CD4-positive, alpha-beta T cell treated with Interleukin-15 for 1 hour (primary cell): ENCODE results near the gene C1orf56.

Experiments
- DNase-seq: peaks from one replicate; pipeline ENCODE4 v3.0.0-alpha.2; 2020

Gene C1orf56

GRCh38 chr1:151047591-151047924 lies at the start of gene C1orf56:
Gene C1orf56 (plus strand): TSS chr1:151047751. CDS start chr1:151047848, 97 bp downstream.
- DNase-seq: peak; percentile 59

GRCh38 chr1:150997949-150998348 lies 49.6 kb upstream of the C1orf56 start:
- DNase-seq: no peak

- DNase-seq: no peak
These were observed 48.4 kb upstream of the C1orf56 start for GRCh38 chr1:150999051-150999674.

- no peak for DNase-seq
These were observed 47.6 kb upstream of the C1orf56 start for GRCh38 chr1:150999926-151000325.

GRCh38 chr1:151000408-151000807 lies 47.1 kb upstream of the C1orf56 start:
- no peak for DNase-seq

- DNase-seq: no peak
These were observed 45.9 kb upstream of the C1orf56 start for GRCh38 chr1:151001602-151002001.

GRCh38 chr1:151002051-151002450 lies 45.5 kb upstream of the C1orf56 start:
- no peak for DNase-seq

- DNase-seq: no peak
These were observed 44.9 kb upstream of the C1orf56 start for GRCh38 chr1:151002611-151003010.

GRCh38 chr1:151003180-151003579 lies 44.4 kb upstream of the C1orf56 start:
- no peak for DNase-seq

- DNase-seq: no peak
These were observed 41.7 kb upstream of the C1orf56 start for GRCh38 chr1:151005729-151006319.

- peak; percentile 63 for DNase-seq
These were observed 41.1 kb upstream of the C1orf56 start, which contains the start of gene MINDY1 for GRCh38 chr1:151006327-151007052. Gene MINDY1 (minus strand): TSS chr1:151006902. CDS start chr1:151002617, 4,285 bp downstream.

- DNase-seq: no peak
These were observed 39.7 kb upstream of the C1orf56 start for GRCh38 chr1:151007853-151008243.

- peak; percentile 98 for DNase-seq
These were observed 39.0 kb upstream of the C1orf56 start, which contains the start of gene PRUNE1 for GRCh38 chr1:151008244-151009205. Gene PRUNE1 (plus strand): TSS chr1:151008449. CDS start chr1:151008633, 184 bp downstream.

GRCh38 chr1:151009206-151009587 lies 38.4 kb upstream of the C1orf56 start:
- no peak for DNase-seq

- DNase-seq: no peak
These were observed 37.7 kb upstream of the C1orf56 start for GRCh38 chr1:151009674-151010345.

- no peak for DNase-seq
These were observed 37.2 kb upstream of the C1orf56 start for GRCh38 chr1:151010346-151010726.

GRCh38 chr1:151011154-151011850 lies 36.2 kb upstream of the C1orf56 start:
- DNase-seq: no peak

GRCh38 chr1:151012684-151013471 lies 34.7 kb upstream of the C1orf56 start:
- no peak for DNase-seq

GRCh38 chr1:151013518-151013917 lies 34.0 kb upstream of the C1orf56 start:
- DNase-seq: no peak

- DNase-seq: peak; percentile 86
These were observed 22.9 kb upstream of the C1orf56 start for GRCh38 chr1:151024540-151025146.
